ENCODE measurements around the gene DOK7.

DNA sequence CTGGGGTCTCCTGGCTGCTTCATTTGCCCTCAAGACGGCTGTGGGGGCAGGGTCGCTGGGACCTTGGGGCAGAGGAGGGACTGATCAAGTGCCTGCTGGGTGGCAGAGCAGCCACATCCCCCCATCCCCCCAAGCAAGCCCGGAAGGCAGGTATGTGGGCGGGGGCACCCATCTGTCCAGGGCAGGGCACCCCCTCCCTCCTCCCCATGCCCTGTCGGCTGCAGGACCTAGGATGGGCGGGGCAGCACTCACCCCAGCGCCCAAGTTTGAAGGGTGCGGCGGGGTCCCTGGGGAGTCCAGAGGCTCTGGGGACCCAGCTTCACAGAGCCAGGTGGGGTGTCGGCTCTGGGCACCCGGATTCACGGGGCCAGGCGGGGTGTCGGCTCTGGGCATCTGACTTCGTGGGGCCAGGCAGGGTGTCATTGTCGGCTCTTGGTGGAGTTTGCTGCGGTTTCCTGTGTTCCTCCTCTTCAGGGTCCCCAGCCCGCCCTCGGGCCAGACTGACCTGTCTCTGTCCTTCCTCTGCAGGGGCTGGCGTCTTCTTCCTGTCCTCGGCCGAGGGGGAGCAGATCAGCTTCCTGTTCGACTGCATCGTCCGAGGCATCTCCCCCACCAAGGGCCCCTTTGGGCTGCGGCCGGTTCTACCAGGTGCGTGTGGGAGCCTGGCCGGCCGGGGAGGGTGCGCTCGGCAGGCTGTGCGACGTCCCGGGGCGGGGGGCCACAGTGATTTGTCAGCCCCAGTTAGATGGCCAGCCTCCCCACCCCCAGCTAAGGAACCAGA, 22.1 kb downstream of the DOK7 start:
- TF ChIP-seq POLR2A (IDR thresholded peaks at IDR 0.05) (no peak), CTCF (IDR thresholded peaks at IDR 0.05) (no peak)

All from body of pancreas (tissue), 4 donors.